Naive thymus-derived CD4-positive, alpha-beta T cell (primary cell): ENCODE measurements around the gene LIX1. TPM values are rescaled to one million over a fixed set of nuclear protein-coding genes. Genes with fewer than 3 reads are reported as not detected.
"Not testable (repeated sequence)": the region's sequence is repeated elsewhere in the genome, so short reads cannot be mapped to it uniquely, and the experiment has no call there.

Experiments
- ATAC-seq: fragments of 150-1000 bp; cut with Tn5 transposase; 2 replicates; pipeline ENCODE4 v1.10.0; 2021; ENCODE audit warnings: mild to moderate bottlenecking, moderate library complexity
- CTCF ChIA-PET: fragments of 350-600 bp; sonication (Branson Sonifier 250); formaldehyde crosslinking; loops from one replicate; lab custom pipeline; 2021; ENCODE audit warnings: antibody characterized with exemption; lab: Charles Lee
- POLR2A ChIA-PET: fragments of 350-600 bp; sonication (Branson Sonifier 250); formaldehyde crosslinking; loops from one replicate; lab custom pipeline; 2021; ENCODE audit warnings: antibody characterized with exemption, inconsistent platforms; lab: Charles Lee
- DNase-seq, 9 donors: peaks; one replicate each; pipeline versions ENCODE4 v3.0.0 to v3.0.0-alpha.2; 2020 to 2022; ENCODE audit warnings: mixed read lengths in 1 of 9
- H3K27ac ChIP-seq: one replicate; pipeline ENCODE4 v1.7.0; 2013; ENCODE audit warnings: mild to moderate bottlenecking, low read depth, low read length, moderate library complexity
- H3K27me3 ChIP-seq, 2 donors: one replicate each; pipeline ENCODE4 v1.7.0; 2013; ENCODE audit warnings: low read length in 2 of 2, mild to moderate bottlenecking in 2 of 2, moderate library complexity in 2 of 2; ENCODE audit not compliant: control insufficient read depth in 2 of 2, insufficient read depth in 2 of 2
- H3K36me3 ChIP-seq, 3 experiments: 1 replicate in 2 of 3; 2 replicates in 1 of 3; pipeline ENCODE4 v1.7.0; 2013; ENCODE audit warnings: low read length in 3 of 3, mild to moderate bottlenecking in 3 of 3, moderate library complexity in 1 of 3; ENCODE audit not compliant: insufficient read depth in 3 of 3, control insufficient read depth in 2 of 3
- H3K4me1 ChIP-seq, 2 donors: one replicate each; pipeline ENCODE4 v1.7.0; 2013; ENCODE audit warnings: low read length in 2 of 2, mild to moderate bottlenecking in 2 of 2, moderate library complexity in 1 of 2; ENCODE audit not compliant: control insufficient read depth in 2 of 2, insufficient read depth in 2 of 2
- H3K4me3 ChIP-seq: 2 replicates; pipeline ENCODE4 v1.7.0; 2013; ENCODE audit warnings: mild to moderate bottlenecking, low read length
- H3K9me3 ChIP-seq, 3 experiments: 1 replicate in 2 of 3; 2 replicates in 1 of 3; pipeline ENCODE4 v1.7.0; 2013; ENCODE audit warnings: low read length in 3 of 3; ENCODE audit not compliant: control insufficient read depth in 2 of 3
- H3K27ac Mint-ChIP-seq, 9 donors: one replicate each; pipeline ENCODE4 v1.8.0; 2020 to 2022; ENCODE audit warnings: mixed read lengths in 9 of 9, mild to moderate bottlenecking in 8 of 9, moderate library complexity in 5 of 9, inconsistent platforms in 2 of 9
- H3K27me3 Mint-ChIP-seq, 5 donors: one replicate each; pipeline ENCODE4 v1.8.0; 2021 to 2022; ENCODE audit warnings: mixed read lengths in 5 of 5, mild to moderate bottlenecking in 1 of 5
- H3K36me3 Mint-ChIP-seq, 5 donors: one replicate each; pipeline ENCODE4 v1.8.0; 2020 to 2022; ENCODE audit warnings: mixed read lengths in 5 of 5, mild to moderate bottlenecking in 3 of 5, inconsistent platforms in 1 of 5
- H3K4me1 Mint-ChIP-seq, 7 donors: one replicate each; pipeline ENCODE4 v1.8.0; 2020 to 2022; ENCODE audit warnings: mixed read lengths in 7 of 7, mild to moderate bottlenecking in 3 of 7, inconsistent platforms in 1 of 7
- H3K4me3 Mint-ChIP-seq, 10 donors: one replicate each; pipeline ENCODE4 v1.8.0; 2020 to 2022; ENCODE audit warnings: mild to moderate bottlenecking in 10 of 10, mixed read lengths in 10 of 10, moderate library complexity in 6 of 10, inconsistent platforms in 2 of 10
- H3K9me3 Mint-ChIP-seq, 11 donors: one replicate each; pipeline ENCODE4 v1.8.0; 2020 to 2022; ENCODE audit warnings: mixed read lengths in 11 of 11, mild to moderate bottlenecking in 4 of 11, inconsistent platforms in 1 of 11, moderate library complexity in 1 of 11
- intact Hi-C, 2 donors: fragments of 100-400 bp; cut with micrococcal nuclease; formaldehyde crosslinking; loops; one replicate each; pipeline ENCODE4 v1.15.1; 2023
- polyA plus RNA-seq, 2 donors: library from polyadenylated mRNA; unstranded; fragments of 300-500 nt; fragmentation: Illumina TruSeq; gene quantifications; one replicate each; pipeline ENCODE4 v1.2.3, GENCODE V29; 2021
- total RNA-seq, 6 experiments: library from RNA in 5 of 6; stranded (reverse) in 5 of 6; gene quantifications; 1 replicate in 5 of 6; 2 replicates in 1 of 6; pipeline ENCODE4 v1.2.3 and lab custom pipeline; 2021 to 2026

The LIX1 gene
- total RNA-seq: not detected
- not detected for polyA plus RNA-seq
- not detected for total RNA-seq (lab: John Stamatoyannopoulos, UW)

DNA sequence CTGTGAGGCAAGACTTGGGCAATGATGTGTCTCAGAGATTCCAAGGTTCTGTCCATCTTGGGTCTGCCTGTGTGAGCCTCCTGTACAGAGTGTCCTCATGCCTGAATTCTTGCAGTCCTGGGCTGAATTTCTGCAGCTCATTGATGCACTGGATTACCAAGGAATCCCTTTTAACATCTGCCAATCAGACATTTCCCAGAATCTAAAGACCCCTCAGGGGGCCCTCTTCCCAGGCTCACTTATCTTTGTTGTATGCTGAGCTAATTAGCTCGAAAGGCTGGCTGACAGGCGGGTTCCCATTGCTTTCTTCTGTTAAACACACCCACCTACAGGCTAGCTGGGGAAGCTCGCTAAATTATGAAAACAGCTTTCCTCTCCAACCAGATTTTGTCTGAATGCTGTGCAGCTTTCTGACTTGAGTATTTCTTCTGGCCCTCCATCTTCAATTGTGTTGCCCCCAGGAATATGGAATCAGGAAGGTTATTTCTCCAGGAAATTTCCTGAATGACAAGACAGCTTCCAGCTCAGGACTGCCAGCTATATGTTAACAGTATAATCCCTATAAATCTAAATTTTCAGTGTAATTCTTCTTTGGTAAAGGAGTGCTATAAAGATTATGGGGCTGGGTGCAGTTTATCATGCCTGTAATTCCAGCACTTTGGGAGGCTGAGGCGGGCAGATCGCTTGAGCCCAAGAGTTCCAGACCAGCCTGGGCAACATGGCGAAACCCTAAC lies at the start of gene LIX1:
Gene LIX1 (minus strand): TSS at position 91 of the 734 bp plus-strand sequence. CDS start 35 bp downstream, at position 56.
- no peaks in the 10 kb centered on the region for H3K9me3 ChIP-seq
- Mint-ChIP-seq H3K9me3 (no peaks in the 10 kb centered on the region), H3K4me1 (peaks cover 0 to 6% (median 0%) of the 10 kb centered on the region in 7 donors), H3K4me3 (no peak within 1 kb of the TSS), H3K36me3 (no peaks in the 10 kb centered on the region), H3K27ac (no peak within 1 kb of the TSS), H3K27me3 (peaks cover 6 to 37% (median 13%) of the 10 kb centered on the region in 5 donors)
- ChIA-PET POLR2A (no interaction called here), CTCF (interaction anchor here (1.0 to 2.2 kb wide), 2 partner anchors 19 to 273 kb away, joined by 3 to 18 read pairs; no protein-coding TSS in a partner anchor)
- H3K36me3 ChIP-seq: no peaks in the 10 kb centered on the region
- no peak within 1 kb of the TSS for H3K27ac ChIP-seq
- H3K4me3 ChIP-seq: no peak within 1 kb of the TSS
- ATAC-seq (peak; percentile 77), DNase-seq (peak in 6 of 9 donors; percentile 5 to 46 (median 35))
- intact Hi-C loops: loop anchor here (1.0 to 5.0 kb wide), 4 partner anchors 20 to 273 kb away; partner anchors contain the start of gene LNPEP (in 1 of the 2)
- H3K27me3 ChIP-seq: no peaks in the 10 kb centered on the region
- H3K4me1 ChIP-seq: no peaks in the 10 kb centered on the region

DNA sequence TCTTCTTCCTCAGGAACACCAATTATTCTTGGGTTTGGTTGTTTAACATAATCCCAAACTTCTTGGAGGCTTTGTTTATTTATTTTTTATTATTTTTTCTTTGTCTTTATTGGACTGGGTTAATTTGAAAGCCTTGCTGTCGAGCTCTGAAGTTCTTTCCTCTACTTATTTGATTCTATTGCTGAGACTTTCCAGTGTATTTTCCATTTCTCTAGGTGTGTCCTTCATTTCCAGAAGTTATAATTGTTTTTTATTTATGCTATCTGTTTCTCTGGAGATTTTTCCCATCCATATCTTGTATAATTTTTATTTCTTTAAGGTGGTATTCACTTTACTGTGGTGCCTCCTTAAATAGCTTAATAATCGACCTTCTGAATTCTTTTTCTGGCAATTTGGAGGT lies 49.5 kb upstream of the LIX1 start:
- no peak overlapping the region for H3K27ac Mint-ChIP-seq
- intact Hi-C loops: no loop called here
- peaks cover 5 to 25% (median 16%) of the 10 kb centered on the region in 11 donors for H3K9me3 Mint-ChIP-seq
- no peak for DNase-seq
- H3K27me3 Mint-ChIP-seq: peaks cover 0 to 14% (median 0%) of the 10 kb centered on the region in 5 donors
- Histone ChIP-seq H3K36me3 (no peaks in the 10 kb centered on the region), H3K27me3 (no peaks in the 10 kb centered on the region), H3K27ac (no peak overlapping the region), H3K9me3 (peaks cover 0 to 8% (median 0%) of the 10 kb centered on the region in 3 experiments), H3K4me3 (no peak overlapping the region), H3K4me1 (peaks cover 0 to 8% of the 10 kb centered on the region in 2 donors)
- no peak overlapping the region for H3K4me3 Mint-ChIP-seq
- ChIA-PET POLR2A (no interaction called here), CTCF (no interaction called here)
- H3K4me1 Mint-ChIP-seq: peaks cover 5 to 18% (median 8%) of the 10 kb centered on the region in 7 donors
- no peak for ATAC-seq
- H3K36me3 Mint-ChIP-seq: peaks cover 12 to 27% (median 16%) of the 10 kb centered on the region in 5 donors

DNA sequence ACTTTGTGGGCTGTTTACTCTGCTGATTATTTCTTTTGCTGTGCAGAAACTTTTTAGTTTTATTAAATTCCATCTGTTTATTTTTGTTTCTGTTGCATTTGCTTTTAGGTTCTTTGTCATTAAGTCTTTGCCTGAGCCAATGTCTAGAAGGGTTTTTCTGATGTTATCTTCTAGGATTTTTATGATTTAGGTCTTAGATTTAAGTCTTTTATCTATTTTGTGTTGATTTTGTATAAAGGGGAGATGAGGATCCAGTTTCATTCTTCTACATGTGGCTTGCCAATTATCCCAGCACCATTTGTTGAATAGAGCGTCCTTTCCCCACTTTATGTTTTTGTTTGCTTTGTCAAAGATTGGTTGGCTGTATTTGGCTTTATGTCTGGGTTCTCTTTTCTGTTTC lies 47.1 kb upstream of the LIX1 start:
- Mint-ChIP-seq H3K27me3 (peaks cover 0 to 17% (median 0%) of the 10 kb centered on the region in 5 donors), H3K9me3 (peaks cover 5 to 27% (median 13%) of the 10 kb centered on the region in 11 donors), H3K4me1 (peaks cover 6 to 12% (median 9%) of the 10 kb centered on the region in 7 donors), H3K36me3 (peaks cover 12 to 27% (median 15%) of the 10 kb centered on the region in 5 donors)
- H3K27me3 ChIP-seq, H3K9me3 ChIP-seq, H3K36me3 ChIP-seq, H3K4me3 Mint-ChIP-seq, intact Hi-C loops, H3K27ac Mint-ChIP-seq, ATAC-seq, H3K4me1 ChIP-seq, POLR2A ChIA-PET, CTCF ChIA-PET, H3K4me3 ChIP-seq, DNase-seq, H3K27ac ChIP-seq: not testable (repeated sequence)

DNA sequence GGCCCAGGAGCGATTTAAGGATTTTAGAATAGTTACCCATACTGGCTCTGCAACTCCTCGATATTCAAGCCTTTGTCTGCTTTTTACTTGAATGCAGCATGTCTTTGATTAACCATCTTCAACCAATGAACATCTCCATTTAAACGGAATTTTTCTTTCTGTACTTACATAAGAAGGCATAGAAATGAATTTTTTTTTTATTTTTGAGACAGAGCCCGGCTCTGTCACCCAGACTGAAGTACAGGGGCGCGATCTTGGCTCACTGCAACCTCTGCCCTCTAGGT lies 41.5 kb upstream of the LIX1 start:
- Histone ChIP-seq H3K27me3 (no peaks in the 10 kb centered on the region), H3K9me3 (no peaks in the 10 kb centered on the region), H3K4me3 (peak overlapping the region; percentile 82), H3K36me3 (peaks cover 0 to 8% (median 1%) of the 10 kb centered on the region in 3 experiments), H3K4me1 (peaks cover 4 to 14% of the 10 kb centered on the region in 2 donors), H3K27ac (peak overlapping the region; percentile 94)
- peaks cover 0 to 20% (median 12%) of the 10 kb centered on the region in 5 donors for H3K36me3 Mint-ChIP-seq
- H3K4me3 Mint-ChIP-seq: peak overlapping the region; percentile 89 to 98 (median 94)
- peak overlapping the region; percentile 99 to 100 (median 100) for H3K27ac Mint-ChIP-seq
- CTCF ChIA-PET: no interaction called here
- peaks cover 23 to 49% (median 41%) of the 10 kb centered on the region in 7 donors for H3K4me1 Mint-ChIP-seq
- DNase-seq (no peak), ATAC-seq (no peak)
- intact Hi-C loops: loop anchor here (1.0 to 5.0 kb wide), 21 partner anchors 22 to 1853 kb away; partner anchors contain the start of genes CAST (in 2 of the 2), CHD1 (in 2 of the 2), ELL2 (in 2 of the 2) and GLRX (in 2 of the 2)
- peaks cover 0 to 5% (median 0%) of the 10 kb centered on the region in 5 donors for H3K27me3 Mint-ChIP-seq
- peaks cover 0 to 6% (median 0%) of the 10 kb centered on the region in 11 donors for H3K9me3 Mint-ChIP-seq
- POLR2A ChIA-PET: interaction anchor here (0.7 to 1.7 kb wide), 3 partner anchors 301 to 1746 kb away, joined by 3 to 9 read pairs (median 3); partner anchors contain the start of gene CAST

DNA sequence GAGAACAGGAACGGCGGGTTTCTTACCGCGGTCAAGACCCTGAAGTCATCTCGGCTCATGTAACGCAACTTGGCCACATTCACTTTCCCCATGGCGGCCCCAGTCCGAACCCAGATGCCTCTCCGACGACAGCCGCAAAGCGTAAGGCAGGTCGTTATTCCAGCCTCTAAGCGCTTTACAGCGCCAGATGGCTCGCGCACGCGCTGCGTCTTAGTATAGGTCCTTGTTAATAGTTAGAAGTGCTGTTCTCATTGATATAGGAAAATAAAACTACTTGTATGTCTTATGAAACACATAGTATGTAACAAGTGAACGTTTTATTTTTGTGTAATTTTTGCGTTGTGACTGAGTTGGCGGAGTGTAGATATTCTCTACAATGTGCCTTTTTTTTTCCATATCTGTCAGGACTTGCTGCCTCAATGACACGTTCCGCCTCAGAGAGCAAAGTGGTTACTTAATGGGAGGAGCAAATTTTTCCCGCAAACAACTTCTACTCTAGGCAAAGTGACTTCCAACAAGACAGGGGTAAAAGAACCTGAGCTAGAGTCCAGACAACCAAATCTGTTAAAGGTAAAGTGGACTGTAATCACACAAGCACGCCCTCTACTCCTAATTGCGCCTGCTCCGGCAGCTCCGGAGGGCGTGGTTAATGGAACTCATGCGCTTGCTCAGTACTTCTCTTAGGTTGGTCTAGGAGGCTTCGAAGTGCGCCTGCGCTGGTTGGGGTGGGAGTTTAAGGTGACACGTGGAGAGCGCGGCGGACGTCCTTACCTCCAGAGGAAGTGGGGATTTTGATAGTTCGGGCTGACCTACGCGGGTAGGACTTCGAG lies 40.9 kb upstream of the LIX1 start, which contains the start of gene RIOK2:
Gene RIOK2 (minus strand): TSS at position 148 of the 830 bp plus-strand sequence. CDS start 56 bp downstream, at position 92.
- ChIA-PET POLR2A (interaction anchor here (0.7 to 1.7 kb wide), 3 partner anchors 301 to 1746 kb away, joined by 3 to 9 read pairs (median 3); partner anchors contain the start of gene CAST), CTCF (interaction anchor here (0.6 to 1.5 kb wide), 2 partner anchors 224 to 1589 kb away, joined by 3 read pairs; partner anchors contain the start of gene RGMB)
- peak; percentile 77 to 93 (median 91) for DNase-seq
- peak; percentile 96 for ATAC-seq
- H3K9me3 ChIP-seq: no peaks in the 10 kb centered on the region
- peak within 1 kb of the TSS; percentile 94 for H3K27ac ChIP-seq
- Mint-ChIP-seq H3K4me3 (peak within 1 kb of the TSS; percentile 89 to 98 (median 94)), H3K27me3 (peaks cover 0 to 3% (median 0%) of the 10 kb centered on the region in 5 donors), H3K36me3 (peaks cover 4 to 25% (median 17%) of the 10 kb centered on the region in 5 donors), H3K4me1 (peaks cover 23 to 54% (median 44%) of the 10 kb centered on the region in 7 donors), H3K27ac (peak within 1 kb of the TSS; percentile 99 to 100 (median 100)), H3K9me3 (peaks cover 0 to 6% (median 0%) of the 10 kb centered on the region in 11 donors)
- H3K36me3 ChIP-seq: peaks cover under 1 to 13% (median 7%) of the 10 kb centered on the region in 3 experiments
- peaks cover 4 to 14% of the 10 kb centered on the region in 2 donors for H3K4me1 ChIP-seq
- H3K4me3 ChIP-seq: peak within 1 kb of the TSS; percentile 82
- no peaks in the 10 kb centered on the region for H3K27me3 ChIP-seq
- intact Hi-C loops: loop anchor here (1.0 to 5.0 kb wide), 21 partner anchors 21 to 1854 kb away; partner anchors contain the start of genes CAST (in 2 of the 2), CHD1 (in 2 of the 2), ELL2 (in 2 of the 2) and GLRX (in 2 of the 2)
